ENCODE results near the gene GNPDA2. TPM values are rescaled to one million over a fixed set of nuclear protein-coding genes. Genes with fewer than 3 reads are reported as not detected.
A peak's percentile ranks its signal among the peaks of the same experiment; 100 is the strongest.

GNPDA2 gene
- polyA plus RNA-seq, 2 donors = 4.6 to 6.7 TPM

DNA sequence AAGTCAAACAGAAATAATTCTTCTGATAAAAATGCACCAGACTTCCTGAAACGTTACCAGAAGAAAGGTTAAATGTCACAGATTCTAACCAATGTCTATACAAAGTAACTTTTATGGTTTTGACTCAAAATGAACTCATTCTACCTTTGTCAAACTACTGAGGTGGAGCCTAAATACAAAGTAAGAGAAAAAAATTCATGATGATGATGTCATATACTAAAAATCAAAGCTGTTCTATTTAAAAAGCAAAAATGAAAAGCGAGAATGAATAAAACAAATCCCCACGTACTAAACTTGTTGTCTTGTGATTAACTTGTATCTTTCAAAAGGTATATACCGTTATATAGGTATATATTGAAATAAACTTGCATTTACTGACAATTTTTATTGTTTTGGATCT lies 21.7 kb downstream of the GNPDA2 start:
- Histone ChIP-seq H3K4me3 (ENCODE audit: low read depth in 1 of 2, low read length in 2 of 2) (no peak overlapping the region), H3K36me3 (ENCODE audit: control insufficient read depth in 2 of 2, insufficient read depth in 2 of 2, low read length in 1 of 2) (peaks cover 3 to 5% of the 10 kb centered on the region in 2 donors), H3K4me1 (ENCODE audit: control insufficient read depth in 2 of 2, insufficient read depth in 2 of 2, low read length in 1 of 2) (no peaks in the 10 kb centered on the region), H3K9me3 (ENCODE audit: control insufficient read depth in 2 of 2, insufficient read depth in 1 of 2, low read depth in 1 of 2, low read length in 1 of 2) (no peaks in the 10 kb centered on the region), H3K27me3 (ENCODE audit: control insufficient read depth in 1 of 2, insufficient read depth in 2 of 2, low read length in 2 of 2) (no peaks in the 10 kb centered on the region), H3K27ac (ENCODE audit: low read depth in 2 of 2, low read length in 1 of 2) (no peak overlapping the region)
- WGBS, 2 donors = 87 to 89% methylated on average over 4 of the region's 4 CpGs

DNA sequence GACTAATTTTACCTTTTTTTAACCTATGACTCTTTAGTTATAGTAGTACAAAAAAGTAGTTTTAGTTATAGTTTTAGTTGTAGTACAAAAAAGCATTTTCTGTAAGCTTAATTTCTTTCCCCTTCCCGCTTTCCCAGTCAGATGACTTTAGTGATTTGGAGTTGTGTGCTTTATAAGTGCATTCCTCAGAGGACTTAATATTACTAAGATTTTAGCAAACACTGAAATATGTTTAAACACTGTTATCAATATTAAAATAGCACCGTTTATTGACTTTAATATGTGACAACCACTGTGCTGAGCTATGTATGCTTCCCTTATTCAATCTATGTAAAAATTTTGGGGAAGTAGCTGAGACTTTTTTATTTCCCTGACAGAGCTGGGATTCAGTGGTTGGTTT lies 25.3 kb downstream of the GNPDA2 start:
- Histone ChIP-seq H3K4me3 (ENCODE audit: low read depth in 1 of 2, low read length in 2 of 2) (no peak overlapping the region), H3K9me3 (ENCODE audit: control insufficient read depth in 2 of 2, insufficient read depth in 1 of 2, low read depth in 1 of 2, low read length in 1 of 2) (no peaks in the 10 kb centered on the region), H3K4me1 (ENCODE audit: control insufficient read depth in 2 of 2, insufficient read depth in 2 of 2, low read length in 1 of 2) (no peaks in the 10 kb centered on the region), H3K27ac (ENCODE audit: low read depth in 2 of 2, low read length in 1 of 2) (no peak overlapping the region), H3K27me3 (ENCODE audit: control insufficient read depth in 1 of 2, insufficient read depth in 2 of 2, low read length in 2 of 2) (no peaks in the 10 kb centered on the region), H3K36me3 (ENCODE audit: control insufficient read depth in 2 of 2, insufficient read depth in 2 of 2, low read length in 1 of 2) (peaks cover 7 to 9% of the 10 kb centered on the region in 2 donors)
- 75 to 84% methylated on average over 2 of the region's 2 CpGs for WGBS, 2 donors

- H3K4me1 ChIP-seq (ENCODE audit: control insufficient read depth in 2 of 2, insufficient read depth in 2 of 2, low read length in 1 of 2) = no peaks in the 10 kb centered on the region
- H3K27ac ChIP-seq (ENCODE audit: low read depth in 2 of 2, low read length in 1 of 2) = no peak overlapping the region
- no peaks in the 10 kb centered on the region for H3K9me3 ChIP-seq (ENCODE audit: control insufficient read depth in 2 of 2, insufficient read depth in 1 of 2, low read depth in 1 of 2, low read length in 1 of 2)
- peaks cover 7 to 9% of the 10 kb centered on the region in 2 donors for H3K36me3 ChIP-seq (ENCODE audit: control insufficient read depth in 2 of 2, insufficient read depth in 2 of 2, low read length in 1 of 2)
- no peaks in the 10 kb centered on the region for H3K27me3 ChIP-seq (ENCODE audit: control insufficient read depth in 1 of 2, insufficient read depth in 2 of 2, low read length in 2 of 2)
- H3K4me3 ChIP-seq (ENCODE audit: low read depth in 1 of 2, low read length in 2 of 2) = no peak overlapping the region
- WGBS, 2 donors = 92 to 96% methylated on average over 1 of the region's 1 CpG
These were observed 25.9 kb downstream of the GNPDA2 start for GRCh38 chr4:44700427-44700826.

- H3K4me3 ChIP-seq (ENCODE audit: low read depth in 1 of 2, low read length in 2 of 2) = no peak overlapping the region
- H3K9me3 ChIP-seq (ENCODE audit: control insufficient read depth in 2 of 2, insufficient read depth in 1 of 2, low read depth in 1 of 2, low read length in 1 of 2) = no peaks in the 10 kb centered on the region
- 89 to 90% methylated on average over 1 of the region's 1 CpG for WGBS, 2 donors
- peaks cover 0 to 4% of the 10 kb centered on the region in 2 donors for H3K36me3 ChIP-seq (ENCODE audit: control insufficient read depth in 2 of 2, insufficient read depth in 2 of 2, low read length in 1 of 2)
- H3K27me3 ChIP-seq (ENCODE audit: control insufficient read depth in 1 of 2, insufficient read depth in 2 of 2, low read length in 2 of 2) = no peaks in the 10 kb centered on the region
- H3K4me1 ChIP-seq (ENCODE audit: control insufficient read depth in 2 of 2, insufficient read depth in 2 of 2, low read length in 1 of 2) = no peaks in the 10 kb centered on the region
- H3K27ac ChIP-seq (ENCODE audit: low read depth in 2 of 2, low read length in 1 of 2) = no peak overlapping the region
These were observed 41.7 kb downstream of the GNPDA2 start for GRCh38 chr4:44684648-44685047.

GRCh38 chr4:44679060-44679459 lies 47.3 kb downstream of the GNPDA2 start:
- Histone ChIP-seq H3K4me1 (ENCODE audit: control insufficient read depth in 2 of 2, insufficient read depth in 2 of 2, low read length in 1 of 2) (no peaks in the 10 kb centered on the region), H3K27me3 (ENCODE audit: control insufficient read depth in 1 of 2, insufficient read depth in 2 of 2, low read length in 2 of 2) (no peaks in the 10 kb centered on the region), H3K4me3 (ENCODE audit: low read depth in 1 of 2, low read length in 2 of 2) (peak overlapping the region; percentile 79 to 86), H3K27ac (ENCODE audit: low read depth in 2 of 2, low read length in 1 of 2) (no peak overlapping the region), H3K9me3 (ENCODE audit: control insufficient read depth in 2 of 2, insufficient read depth in 1 of 2, low read depth in 1 of 2, low read length in 1 of 2) (no peaks in the 10 kb centered on the region), H3K36me3 (ENCODE audit: control insufficient read depth in 2 of 2, insufficient read depth in 2 of 2, low read length in 1 of 2) (no peaks in the 10 kb centered on the region)
- 3% methylated on average over 3 of the region's 3 CpGs for WGBS, 2 donors

DNA sequence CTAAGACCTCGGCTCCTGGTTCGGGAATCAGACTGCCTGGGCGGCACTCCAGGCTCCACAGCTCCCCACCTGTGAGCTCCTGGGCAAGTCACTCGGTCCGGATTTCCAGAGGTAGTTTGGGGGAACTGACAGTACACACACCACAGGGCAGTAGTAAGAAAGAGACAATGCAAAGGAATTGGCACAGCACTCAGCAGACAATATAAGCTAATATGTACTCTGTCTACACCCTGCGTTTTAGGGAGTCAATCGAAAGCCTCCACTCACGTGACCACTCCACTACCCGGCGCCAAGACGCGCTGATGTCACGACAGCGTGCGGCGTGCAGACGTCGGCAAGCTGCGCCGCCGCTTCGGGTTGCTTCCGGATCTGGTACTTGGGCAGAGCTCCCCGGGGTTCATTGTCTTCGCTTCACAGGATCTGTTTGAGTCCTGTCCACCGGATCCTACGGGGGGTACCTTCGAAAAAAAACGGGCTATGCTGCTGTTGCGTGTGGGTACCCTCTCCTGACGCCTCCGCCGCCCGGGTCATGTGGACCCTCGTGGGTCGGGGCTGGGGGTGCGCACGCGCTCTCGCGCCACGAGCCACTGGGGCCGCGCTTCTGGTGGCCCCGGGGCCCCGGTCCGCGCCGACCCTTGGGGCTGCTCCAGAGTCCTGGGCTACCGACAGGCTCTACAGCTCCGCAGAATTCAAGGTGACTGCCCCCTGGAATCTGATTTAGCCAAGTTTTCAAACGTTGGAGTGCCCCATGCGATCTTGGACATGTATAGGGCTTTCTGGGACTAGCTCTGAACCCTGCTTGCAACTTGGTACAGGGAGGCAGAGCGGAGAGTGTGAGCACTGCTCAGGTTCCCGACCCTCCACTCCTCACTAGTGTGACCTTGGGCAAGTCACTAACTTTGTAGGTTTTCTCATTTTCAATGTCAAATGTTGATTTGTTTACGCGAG lies 48.0 kb downstream of the GNPDA2 start, which contains the start of gene GUF1:
Gene GUF1 (plus strand): TSS at position 327 of the 948 bp plus-strand sequence. CDS start 203 bp downstream, at position 530.
- H3K4me3 ChIP-seq (ENCODE audit: low read depth in 1 of 2, low read length in 2 of 2) = peak within 1 kb of the TSS; percentile 79 to 86
- H3K27ac ChIP-seq (ENCODE audit: low read depth in 2 of 2, low read length in 1 of 2) = peak within 1 kb of the TSS; percentile 88 to 89
- H3K4me1 ChIP-seq (ENCODE audit: control insufficient read depth in 2 of 2, insufficient read depth in 2 of 2, low read length in 1 of 2) = no peaks in the 10 kb centered on the region
- H3K36me3 ChIP-seq (ENCODE audit: control insufficient read depth in 2 of 2, insufficient read depth in 2 of 2, low read length in 1 of 2) = no peaks in the 10 kb centered on the region
- H3K27me3 ChIP-seq (ENCODE audit: control insufficient read depth in 1 of 2, insufficient read depth in 2 of 2, low read length in 2 of 2) = no peaks in the 10 kb centered on the region
- WGBS, 2 donors = 0 to 1% methylated on average over 57 of the region's 57 CpGs
- H3K9me3 ChIP-seq (ENCODE audit: control insufficient read depth in 2 of 2, insufficient read depth in 1 of 2, low read depth in 1 of 2, low read length in 1 of 2) = no peaks in the 10 kb centered on the region

GRCh38 chr4:44675366-44675765 lies 51.0 kb downstream of the GNPDA2 start:
- no peaks in the 10 kb centered on the region for H3K9me3 ChIP-seq (ENCODE audit: control insufficient read depth in 2 of 2, insufficient read depth in 1 of 2, low read depth in 1 of 2, low read length in 1 of 2)
- no peaks in the 10 kb centered on the region for H3K27me3 ChIP-seq (ENCODE audit: control insufficient read depth in 1 of 2, insufficient read depth in 2 of 2, low read length in 2 of 2)
- H3K4me3 ChIP-seq (ENCODE audit: low read depth in 1 of 2, low read length in 2 of 2) = no peak overlapping the region
- H3K27ac ChIP-seq (ENCODE audit: low read depth in 2 of 2, low read length in 1 of 2) = no peak overlapping the region
- no peaks in the 10 kb centered on the region for H3K4me1 ChIP-seq (ENCODE audit: control insufficient read depth in 2 of 2, insufficient read depth in 2 of 2, low read length in 1 of 2)
- no peaks in the 10 kb centered on the region for H3K36me3 ChIP-seq (ENCODE audit: control insufficient read depth in 2 of 2, insufficient read depth in 2 of 2, low read length in 1 of 2)
- 64 to 73% methylated on average over 5 of the region's 5 CpGs for WGBS, 2 donors

- Histone ChIP-seq H3K4me3 (ENCODE audit: low read depth in 1 of 2, low read length in 2 of 2) (no peak overlapping the region), H3K27me3 (ENCODE audit: control insufficient read depth in 1 of 2, insufficient read depth in 2 of 2, low read length in 2 of 2) (no peaks in the 10 kb centered on the region), H3K9me3 (ENCODE audit: control insufficient read depth in 2 of 2, insufficient read depth in 1 of 2, low read depth in 1 of 2, low read length in 1 of 2) (no peaks in the 10 kb centered on the region), H3K36me3 (ENCODE audit: control insufficient read depth in 2 of 2, insufficient read depth in 2 of 2, low read length in 1 of 2) (no peaks in the 10 kb centered on the region), H3K27ac (ENCODE audit: low read depth in 2 of 2, low read length in 1 of 2) (no peak overlapping the region), H3K4me1 (ENCODE audit: control insufficient read depth in 2 of 2, insufficient read depth in 2 of 2, low read length in 1 of 2) (no peaks in the 10 kb centered on the region)
- 75 to 84% methylated on average over 1 of the region's 1 CpG for WGBS, 2 donors
These were observed 51.9 kb downstream of the GNPDA2 start for GRCh38 chr4:44674471-44674870.

DNA sequence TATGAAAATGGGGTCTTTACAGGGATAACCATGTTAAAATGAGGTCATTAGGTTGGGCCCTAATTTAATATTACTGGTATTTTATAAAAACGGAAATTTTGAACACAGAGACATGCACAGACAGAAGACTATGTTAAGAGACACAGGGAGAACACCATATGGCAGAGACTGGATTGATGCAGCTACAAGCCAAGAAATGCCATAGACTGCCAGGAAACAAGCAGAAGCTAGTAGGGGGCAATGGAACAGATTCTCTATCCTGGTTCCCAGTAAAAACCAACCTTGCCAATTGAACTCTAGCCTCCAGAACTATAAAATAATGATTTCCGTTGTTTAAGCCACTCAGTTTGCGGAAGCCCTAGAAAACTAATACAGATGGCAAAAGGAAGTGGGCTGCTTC lies 54.7 kb downstream of the GNPDA2 start:
- Histone ChIP-seq H3K36me3 (ENCODE audit: control insufficient read depth in 2 of 2, insufficient read depth in 2 of 2, low read length in 1 of 2) (no peaks in the 10 kb centered on the region), H3K4me1 (ENCODE audit: control insufficient read depth in 2 of 2, insufficient read depth in 2 of 2, low read length in 1 of 2) (no peaks in the 10 kb centered on the region), H3K27me3 (ENCODE audit: control insufficient read depth in 1 of 2, insufficient read depth in 2 of 2, low read length in 2 of 2) (no peaks in the 10 kb centered on the region), H3K9me3 (ENCODE audit: control insufficient read depth in 2 of 2, insufficient read depth in 1 of 2, low read depth in 1 of 2, low read length in 1 of 2) (no peaks in the 10 kb centered on the region), H3K4me3 (ENCODE audit: low read depth in 1 of 2, low read length in 2 of 2) (no peak overlapping the region), H3K27ac (ENCODE audit: low read depth in 2 of 2, low read length in 1 of 2) (no peak overlapping the region)
- 91 to 92% methylated on average over 3 of the region's 3 CpGs for WGBS, 2 donors
